Activated CD8-positive, alpha-beta memory T cell treated with anti-CD3 and anti-CD28 coated beads for 48 hours (primary cell): ENCODE results near the gene ROCK2.
"Not testable (repeated sequence)": the region's sequence is repeated elsewhere in the genome, so short reads cannot be mapped to it uniquely, and the experiment has no call there.

Experiments used
- DNase-seq, 3 experiments: peaks; one replicate each; pipeline ENCODE4 v3.0.0-alpha.2; 2020; ENCODE audit warnings: low read depth in 2 of 3, low spot score in 2 of 3

Gene ROCK2

GRCh38 chr2:11187083-11187619 lies 157.3 kb downstream of the ROCK2 start:
- no peak for DNase-seq

- no peak for DNase-seq
Measured at GRCh38 chr2:11186145-11186544, 158.3 kb downstream of the ROCK2 start.

DNA sequence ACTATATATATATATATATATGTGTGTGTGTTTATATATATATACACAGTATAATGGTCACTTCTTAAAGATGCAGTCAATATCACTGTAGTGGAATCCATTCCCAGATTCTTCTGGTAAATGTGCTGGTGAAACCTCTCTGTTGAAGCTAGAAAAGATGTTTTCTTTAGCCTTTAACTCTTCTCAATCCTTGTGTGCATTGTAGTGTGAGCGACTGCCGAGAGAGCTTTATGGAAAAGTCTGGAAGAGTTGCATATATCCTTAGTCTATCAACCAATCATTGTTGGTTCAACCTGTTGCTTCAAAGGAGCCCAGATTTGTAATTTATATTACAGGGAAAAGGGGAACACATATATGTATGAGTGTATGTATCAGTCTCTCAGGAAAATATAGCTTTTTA lies 161.5 kb downstream of the ROCK2 start:
- DNase-seq: no peak

- no peak for DNase-seq
Measured at GRCh38 chr2:11180653-11181052, 163.8 kb downstream of the ROCK2 start.

- no peak for DNase-seq
Measured at GRCh38 chr2:11179899-11180298, 164.5 kb downstream of the ROCK2 start.

DNA sequence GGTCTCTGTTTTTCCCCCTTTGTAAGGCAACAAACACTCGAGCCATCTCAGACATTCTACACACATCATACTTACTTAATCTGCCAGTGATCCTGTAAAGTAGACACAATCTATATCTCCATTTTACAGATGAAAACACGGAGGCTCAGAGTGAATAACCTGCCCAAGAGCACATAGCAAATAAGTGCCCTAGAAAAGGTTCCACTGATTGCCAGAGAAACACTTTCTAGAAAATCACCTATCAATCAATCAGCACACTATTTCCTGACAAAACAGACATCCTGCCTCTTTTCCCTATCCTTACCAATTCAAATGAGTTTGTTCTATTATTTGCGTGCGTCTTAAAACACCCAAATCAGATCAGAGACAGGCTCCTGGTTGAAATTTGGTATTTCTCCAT lies 165.2 kb downstream of the ROCK2 start:
- DNase-seq: no peak

DNA sequence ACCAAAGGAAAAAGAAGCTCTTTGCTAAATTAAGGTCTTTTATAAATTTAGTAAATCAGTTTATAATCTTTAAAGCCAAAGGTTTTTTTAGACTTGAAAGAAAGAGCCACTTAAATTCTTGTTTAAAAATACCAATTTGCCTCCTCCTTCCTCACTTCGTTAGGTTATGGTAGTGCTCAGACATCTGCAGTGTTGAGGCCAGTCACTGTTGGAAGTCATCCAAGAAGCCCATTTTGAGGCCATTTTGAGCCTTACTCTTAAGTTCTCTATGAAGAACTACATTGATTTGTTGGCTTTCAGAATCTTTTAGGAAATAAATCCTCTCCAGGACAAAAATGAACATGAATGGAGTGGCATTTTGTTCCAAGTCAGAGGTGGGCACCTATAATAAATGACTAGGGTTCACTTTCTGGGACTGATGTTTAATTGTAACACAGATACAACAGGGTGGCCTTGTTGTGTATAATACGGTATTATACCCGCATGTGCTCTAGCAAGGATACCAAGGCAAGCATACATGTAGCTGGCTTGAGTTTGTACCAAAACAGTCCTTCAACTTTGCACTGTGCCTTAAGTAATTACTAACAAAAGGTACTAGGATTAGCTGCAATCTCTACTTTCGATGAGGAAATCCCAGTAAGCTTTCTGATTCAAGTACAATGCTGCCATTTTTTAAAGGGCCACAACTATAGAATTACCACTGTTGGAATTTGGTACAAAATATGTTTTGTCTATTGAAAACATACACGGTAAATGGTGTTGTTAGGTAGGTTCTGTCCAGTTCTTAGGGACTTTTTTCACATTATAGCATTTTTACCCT lies 166.4 kb downstream of the ROCK2 start:
- no peak for DNase-seq

DNA sequence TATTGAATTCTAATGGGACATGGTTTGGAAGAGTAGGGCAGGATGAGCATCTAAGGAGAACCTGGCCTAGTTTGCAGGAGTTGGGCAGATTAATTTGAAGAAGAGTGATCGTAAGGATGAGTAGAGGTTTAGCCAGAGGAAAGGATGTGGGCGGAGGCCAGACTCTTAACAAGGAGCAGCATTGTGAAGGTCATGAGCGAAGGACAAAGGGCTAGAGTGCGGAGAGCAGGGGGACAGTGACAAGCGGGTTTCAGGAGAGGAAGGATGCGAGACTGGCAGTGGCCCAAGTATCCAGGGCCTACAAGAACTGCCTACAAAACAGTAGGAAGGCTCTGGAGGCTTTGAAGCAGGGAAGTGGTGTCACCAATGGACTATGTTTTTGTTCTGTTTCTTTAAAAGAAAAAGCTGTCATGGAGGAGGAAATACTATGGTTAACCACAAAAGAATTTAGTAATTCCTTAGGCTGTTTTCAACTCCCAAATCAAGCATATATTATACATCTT lies 169.1 kb downstream of the ROCK2 start:
- no peak for DNase-seq

DNA sequence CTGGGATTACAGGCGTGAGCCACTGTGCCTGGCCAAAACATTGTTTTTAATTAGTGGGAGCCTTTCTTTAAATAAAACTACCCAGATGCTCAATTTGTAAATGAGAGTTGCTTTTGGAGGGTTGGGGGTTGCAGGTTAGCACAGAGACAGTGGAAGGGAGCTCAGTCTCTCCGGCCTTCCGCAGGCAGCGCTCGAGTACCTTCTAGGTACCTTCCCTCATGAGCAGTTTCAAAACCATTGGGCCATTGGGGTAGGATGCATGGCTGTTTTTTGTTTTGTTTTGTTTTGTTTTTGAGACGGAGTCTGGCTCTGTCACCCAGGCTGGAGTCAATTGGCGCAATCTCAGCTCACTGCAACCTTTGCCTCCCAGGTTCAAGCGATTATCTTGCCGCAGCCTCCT lies 170.2 kb downstream of the ROCK2 start:
- DNase-seq: no peak

GRCh38 chr2:11169333-11169732 lies 175.1 kb downstream of the ROCK2 start:
- DNase-seq: no peak

- no peak for DNase-seq
Measured at GRCh38 chr2:11168488-11168887, 175.9 kb downstream of the ROCK2 start.

- DNase-seq: no peak
Measured at GRCh38 chr2:11166476-11166875, 178.0 kb downstream of the ROCK2 start.

DNA sequence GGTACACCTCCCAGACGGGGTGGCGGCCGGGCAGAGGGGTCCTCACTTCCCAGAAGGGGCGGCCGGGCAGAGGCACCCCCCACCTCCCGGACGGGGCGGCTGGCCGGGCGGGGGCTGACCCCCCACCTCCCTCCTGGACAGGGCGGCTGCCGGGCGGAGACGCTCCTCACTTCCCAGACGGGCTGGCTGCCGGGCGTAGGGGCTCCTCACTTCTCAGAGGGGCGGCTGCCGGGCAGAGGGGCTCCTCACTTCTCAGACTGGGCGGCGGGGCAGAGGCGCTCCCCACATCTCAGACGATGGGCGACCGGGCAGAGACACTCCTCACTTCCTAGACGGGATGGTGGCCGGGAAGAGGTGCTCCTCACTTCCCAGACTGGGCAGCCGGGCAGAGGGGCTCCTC lies 179.4 kb downstream of the ROCK2 start:
- DNase-seq: not testable (repeated sequence)

DNA sequence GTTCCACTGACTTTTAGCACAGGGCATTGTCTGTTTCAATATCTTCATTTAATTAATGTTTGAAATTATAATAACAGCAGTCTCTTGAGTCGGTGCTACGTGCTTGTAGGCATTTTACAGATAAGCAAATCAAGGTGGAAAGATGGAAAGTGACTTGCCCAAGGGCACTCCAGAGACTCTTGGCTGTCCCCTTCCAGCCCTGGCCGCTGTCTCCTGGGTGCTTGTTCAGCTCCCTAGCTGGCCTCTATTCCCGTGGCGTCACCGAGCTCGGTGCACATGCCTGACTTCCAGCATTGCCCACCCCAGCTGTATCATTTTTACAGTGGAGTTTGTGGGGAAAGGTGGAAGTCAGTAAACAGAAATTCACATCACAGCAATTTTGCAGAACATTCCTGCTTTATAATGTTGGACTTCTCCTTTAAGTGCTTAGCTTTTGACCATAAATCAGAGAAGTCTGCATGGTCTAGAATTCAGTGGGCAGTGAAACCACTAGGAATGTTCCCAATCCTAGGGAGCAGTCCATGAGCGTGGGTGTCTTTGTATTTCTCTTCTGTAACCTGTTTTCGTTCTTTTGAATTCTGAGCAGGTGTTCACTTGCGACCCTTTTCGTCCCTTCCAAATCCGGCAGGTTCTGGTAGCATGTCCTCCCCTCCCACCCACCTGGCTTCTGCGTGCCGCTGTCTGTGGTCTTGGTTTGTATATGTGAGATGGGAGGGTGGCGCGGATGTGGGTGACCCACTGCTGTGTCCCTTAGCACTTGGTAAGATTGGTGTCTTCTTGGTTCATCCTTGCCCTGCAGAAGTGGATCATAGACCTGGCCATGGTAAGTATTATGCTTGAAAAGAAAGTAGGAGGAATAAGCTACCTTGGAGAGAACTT lies 180.8 kb downstream of the ROCK2 start:
- no peak for DNase-seq

DNA sequence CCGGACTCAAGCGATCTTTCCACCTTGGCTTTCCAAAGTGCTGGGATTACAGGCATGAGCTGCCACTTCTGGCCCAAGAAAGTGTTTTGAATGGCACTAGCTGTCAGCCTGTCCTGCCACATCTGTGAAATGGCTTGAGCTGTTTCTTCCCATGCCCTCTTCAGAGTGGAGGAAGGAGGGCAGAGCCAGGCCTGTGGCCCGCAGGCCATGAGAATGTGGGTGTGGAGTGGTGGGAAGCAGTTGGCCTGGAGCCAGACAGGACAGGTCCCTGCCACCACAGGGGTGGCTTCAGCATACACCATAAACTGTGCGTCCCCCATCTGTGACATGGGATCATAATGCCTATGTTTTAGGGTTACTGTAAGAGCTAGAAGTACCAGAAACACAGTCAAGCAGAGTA lies 182.7 kb downstream of the ROCK2 start:
- DNase-seq: no peak

DNA sequence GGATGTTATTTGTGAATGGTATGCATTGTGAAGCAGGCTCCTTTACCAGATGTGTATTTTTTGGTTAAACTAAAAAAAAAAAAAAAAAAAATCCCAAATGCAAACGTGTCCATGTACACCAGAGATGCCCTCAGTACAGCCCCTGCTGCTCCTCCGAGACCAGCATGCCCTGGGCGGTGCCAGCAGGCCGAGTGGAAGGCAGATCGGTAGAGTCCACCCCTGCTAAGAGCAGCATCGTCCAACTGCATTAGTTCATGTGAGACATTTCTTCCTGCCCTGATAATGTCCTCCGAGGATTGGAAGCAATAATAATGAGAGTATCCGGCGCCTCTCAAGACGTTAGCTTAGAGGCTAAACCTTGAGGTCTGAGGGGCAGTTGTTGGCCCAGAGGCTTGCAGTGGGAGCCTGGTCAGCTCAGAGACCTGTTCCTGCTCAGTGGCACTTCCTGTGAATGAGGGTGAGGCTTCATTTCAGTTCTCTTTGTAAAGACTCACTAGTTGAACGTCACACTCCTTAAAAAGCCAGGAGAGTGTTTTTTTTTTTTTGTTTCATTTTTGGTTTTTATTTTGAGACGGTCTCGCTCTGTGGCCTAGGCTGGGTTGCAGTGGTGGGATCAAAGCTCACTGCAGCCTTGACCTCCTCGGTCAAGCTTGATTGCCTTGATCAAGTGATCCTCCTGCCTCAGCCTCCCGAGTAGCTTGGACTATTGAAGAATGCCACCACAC lies 183.5 kb downstream of the ROCK2 start:
- DNase-seq: no peak

GRCh38 chr2:11160256-11160655 lies 184.2 kb downstream of the ROCK2 start:
- no peak for DNase-seq

DNA sequence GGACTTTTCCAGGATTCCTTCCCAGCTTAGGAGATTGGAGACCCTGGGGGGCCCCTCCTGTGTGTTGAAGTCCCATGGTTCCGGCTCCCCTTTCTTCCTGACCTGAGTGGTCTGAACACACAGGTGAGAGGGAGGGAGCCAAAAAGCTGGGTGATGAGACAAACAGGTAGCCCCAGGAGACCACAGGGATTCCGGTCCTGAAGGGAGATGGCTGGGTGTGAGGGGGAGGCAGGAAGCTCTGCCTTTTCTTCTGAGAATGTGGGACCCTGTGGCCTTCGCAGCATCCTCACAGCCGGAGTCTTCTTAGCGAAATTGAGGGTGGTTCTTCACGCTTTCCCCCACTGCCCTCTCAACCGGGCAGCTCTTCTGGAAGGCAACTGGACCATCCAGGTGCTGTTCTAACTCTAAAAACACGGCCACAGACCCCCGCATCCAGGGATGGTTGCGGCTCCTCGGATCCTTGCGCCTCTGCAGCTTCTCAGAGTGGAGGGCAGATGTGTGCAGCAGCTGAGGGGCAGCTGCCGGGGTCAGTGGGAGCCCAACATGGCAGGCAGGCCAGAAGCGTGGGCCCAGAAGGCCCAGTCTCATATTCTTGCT lies 184.8 kb downstream of the ROCK2 start:
- DNase-seq: no peak

- DNase-seq: no peak
Measured at GRCh38 chr2:11158916-11159573, 185.4 kb downstream of the ROCK2 start.

DNA sequence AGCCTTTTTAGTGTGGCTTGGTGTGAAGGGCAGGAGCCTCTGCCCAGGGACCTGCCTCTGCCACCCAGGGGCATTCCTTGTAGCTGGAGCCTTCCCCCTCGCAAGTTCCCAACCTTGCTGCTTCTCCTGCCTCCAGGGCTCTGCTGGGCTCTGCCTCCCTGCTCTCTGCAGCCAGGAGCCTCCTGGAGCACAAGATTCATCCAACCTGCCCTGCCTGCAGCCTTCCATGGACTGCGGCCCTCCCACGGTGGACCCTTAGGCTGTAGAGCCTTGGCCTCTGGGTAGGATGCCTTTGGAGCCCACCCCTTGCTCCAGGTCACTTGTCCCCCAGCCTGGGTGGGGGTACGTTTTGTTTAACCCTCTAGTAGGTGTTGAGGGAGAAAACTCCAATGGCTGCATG lies 186.7 kb downstream of the ROCK2 start:
- DNase-seq: no peak
